DOHH2 (cell line): ENCODE results near the gene TSNAX.

Experiments used
- H3F3A ChIP-seq: fragments of 200-600 bp; sonication (generic), shearing (Covaris generic); 2 replicates; pipeline ENCODE4 v1.6.0; 2016; ENCODE audit warnings: antibody characterized with exemption, mild to moderate bottlenecking; ENCODE audit not compliant: control insufficient read depth, insufficient read depth
- H3K27ac ChIP-seq: fragments of 200-600 bp; sonication (generic); 2 replicates; pipeline ENCODE4 v1.5.1; 2014; ENCODE audit warnings: low read depth, mild to moderate bottlenecking, low read length, moderate library complexity
- H3K27me3 ChIP-seq: fragments of 200-600 bp; sonication (generic); 2 replicates; pipeline ENCODE4 v1.6.1; 2014; ENCODE audit warnings: mild to moderate bottlenecking, low read length, mixed read lengths; ENCODE audit not compliant: control insufficient read depth
- H3K36me3 ChIP-seq: fragments of 200-600 bp; sonication (generic); 2 replicates; pipeline ENCODE4 v1.6.1; 2014; ENCODE audit warnings: mild to moderate bottlenecking, low read length, moderate library complexity, mixed read lengths; ENCODE audit not compliant: control insufficient read depth
- H3K4me1 ChIP-seq: fragments of 200-600 bp; sonication (generic); 2 replicates; pipeline ENCODE4 v1.6.1; 2014; ENCODE audit warnings: mild to moderate bottlenecking, low read length, mixed read lengths; ENCODE audit not compliant: control insufficient read depth
- H3K4me2 ChIP-seq: fragments of 200-600 bp; sonication (generic); 2 replicates; pipeline ENCODE4 v1.6.0; 2014; ENCODE audit warnings: mild to moderate bottlenecking, low read length, moderate library complexity
- H3K4me3 ChIP-seq: fragments of 200-600 bp; sonication (generic); 2 replicates; pipeline ENCODE4 v1.5.1; 2014; ENCODE audit warnings: mild to moderate bottlenecking, low read length, mixed read lengths
- H3K79me2 ChIP-seq: fragments of 200-600 bp; sonication (generic); 2 replicates; pipeline ENCODE4 v1.6.1; 2014; ENCODE audit warnings: mild to moderate bottlenecking, low read length, mixed read lengths; ENCODE audit not compliant: control insufficient read depth
- H3K9me2 ChIP-seq: fragments of 200-600 bp; sonication (generic); replicated peaks from 2 replicates; pipeline ENCODE4 v1.6.1; 2014; ENCODE audit warnings: mild to moderate bottlenecking, low read length, mixed read lengths; ENCODE audit not compliant: control insufficient read depth
- H3K9me3 ChIP-seq: fragments of 200-600 bp; sonication (generic); 2 replicates; pipeline ENCODE4 v1.6.1; 2014; ENCODE audit warnings: antibody characterized with exemption, low read length, mixed read lengths; ENCODE audit not compliant: control insufficient read depth, insufficient read depth
- H4K20me1 ChIP-seq: fragments of 200-600 bp; sonication (generic); 2 replicates; pipeline ENCODE4 v1.6.0; 2014; ENCODE audit warnings: low read depth, mild to moderate bottlenecking, antibody characterized with exemption, low read length, moderate library complexity; ENCODE audit not compliant: control insufficient read depth, insufficient read depth
- EZH2phosphoT487 ChIP-seq: fragments of 200-600 bp; sonication (generic); IDR thresholded peaks from 2 replicates; pipeline ENCODE4 v1.6.1; 2017; ENCODE audit warnings: borderline replicate concordance, mild to moderate bottlenecking, antibody characterized with exemption, low read length, moderate library complexity, mixed read lengths
- TF ChIP-seq, protein P1 (sequence below): fragments of 200-600 bp; sonication (generic); IDR thresholded peaks from one replicate; pipeline ENCODE4 v1.5.1; 2014; ENCODE audit warnings: antibody characterized with exemption, mild to moderate bottlenecking, low read depth, low read length; ENCODE audit not compliant: poor library complexity, severe bottlenecking

TSNAX gene

DNA sequence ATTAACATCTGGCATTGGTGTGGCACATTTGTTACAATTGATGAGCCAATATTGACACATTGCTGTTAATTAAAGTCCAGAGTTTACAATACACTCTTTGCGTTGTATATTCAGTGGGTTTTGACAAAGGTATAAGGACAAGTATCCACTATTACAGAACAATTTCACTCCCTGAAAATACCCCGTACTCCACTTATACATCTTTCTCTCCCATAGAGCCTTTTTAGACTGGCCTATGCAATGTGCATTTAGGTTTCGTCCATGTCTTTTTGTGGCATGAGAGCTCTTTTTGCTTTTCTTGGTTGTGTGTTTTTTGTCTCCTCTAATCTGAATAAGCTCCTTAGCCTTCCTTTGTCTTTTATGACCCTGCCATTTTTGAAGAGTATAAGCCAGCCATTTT, 40.6 kb upstream of the TSNAX start:
- no peaks in the 10 kb centered on the region for H3K4me1 ChIP-seq
- no peaks in the 10 kb centered on the region for H3K79me2 ChIP-seq
- no peak overlapping the region for H3K4me2 ChIP-seq
- no peaks in the 10 kb centered on the region for H3K27me3 ChIP-seq
- no peaks in the 10 kb centered on the region for H3K9me3 ChIP-seq
- no peak overlapping the region for H3K27ac ChIP-seq
- no peaks in the 10 kb centered on the region for H3K36me3 ChIP-seq
- no peak overlapping the region for H3K4me3 ChIP-seq
- H4K20me1 ChIP-seq, result no peaks in the 10 kb centered on the region
- no peaks in the 10 kb centered on the region for H3F3A ChIP-seq
- H3K9me2 ChIP-seq, result no peaks in the 10 kb centered on the region
- TF ChIP-seq, protein P1, sequence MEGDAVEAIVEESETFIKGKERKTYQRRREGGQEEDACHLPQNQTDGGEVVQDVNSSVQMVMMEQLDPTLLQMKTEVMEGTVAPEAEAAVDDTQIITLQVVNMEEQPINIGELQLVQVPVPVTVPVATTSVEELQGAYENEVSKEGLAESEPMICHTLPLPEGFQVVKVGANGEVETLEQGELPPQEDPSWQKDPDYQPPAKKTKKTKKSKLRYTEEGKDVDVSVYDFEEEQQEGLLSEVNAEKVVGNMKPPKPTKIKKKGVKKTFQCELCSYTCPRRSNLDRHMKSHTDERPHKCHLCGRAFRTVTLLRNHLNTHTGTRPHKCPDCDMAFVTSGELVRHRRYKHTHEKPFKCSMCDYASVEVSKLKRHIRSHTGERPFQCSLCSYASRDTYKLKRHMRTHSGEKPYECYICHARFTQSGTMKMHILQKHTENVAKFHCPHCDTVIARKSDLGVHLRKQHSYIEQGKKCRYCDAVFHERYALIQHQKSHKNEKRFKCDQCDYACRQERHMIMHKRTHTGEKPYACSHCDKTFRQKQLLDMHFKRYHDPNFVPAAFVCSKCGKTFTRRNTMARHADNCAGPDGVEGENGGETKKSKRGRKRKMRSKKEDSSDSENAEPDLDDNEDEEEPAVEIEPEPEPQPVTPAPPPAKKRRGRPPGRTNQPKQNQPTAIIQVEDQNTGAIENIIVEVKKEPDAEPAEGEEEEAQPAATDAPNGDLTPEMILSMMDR, result no peak
- TF ChIP-seq EZH2phosphoT487, result no peak

DNA sequence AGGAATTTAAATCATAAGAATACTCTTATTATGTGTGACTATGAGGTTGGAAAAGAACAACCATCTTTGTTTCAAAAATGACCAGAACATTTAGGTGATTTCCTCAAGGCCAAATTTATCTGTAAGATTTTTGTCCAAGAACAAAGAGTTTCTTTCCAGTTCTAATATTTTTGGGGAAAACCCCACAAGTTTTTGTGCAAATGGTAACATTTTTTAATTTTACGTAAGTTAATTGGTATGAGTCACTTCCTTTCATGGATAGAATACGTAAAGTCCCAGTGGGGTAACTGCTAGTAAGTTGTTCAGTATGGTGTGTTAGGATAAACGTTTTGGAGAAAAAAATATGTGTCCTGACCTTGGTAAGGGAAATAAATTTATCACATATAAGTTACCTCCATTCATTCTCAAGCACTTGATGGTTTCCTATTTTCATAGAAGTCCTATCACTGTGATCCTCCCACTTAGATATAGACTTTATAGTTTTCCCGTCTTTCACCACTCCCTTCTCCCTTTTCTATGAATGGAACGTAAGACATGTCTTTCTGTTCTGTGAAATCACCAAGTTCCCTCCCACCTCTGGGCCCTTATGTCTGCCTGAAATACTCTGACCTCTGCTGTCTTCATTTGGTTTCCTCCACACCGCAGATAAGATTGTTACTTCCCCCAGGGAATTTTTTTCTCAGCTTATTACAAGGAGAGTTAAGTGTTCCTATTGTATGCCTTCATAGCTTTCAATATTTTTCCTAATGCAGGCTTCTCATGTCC, 34.9 kb upstream of the TSNAX start:
- Histone ChIP-seq H3F3A (no peaks in the 10 kb centered on the region), H3K9me2 (no peaks in the 10 kb centered on the region), H3K27ac (no peak overlapping the region)

DNA sequence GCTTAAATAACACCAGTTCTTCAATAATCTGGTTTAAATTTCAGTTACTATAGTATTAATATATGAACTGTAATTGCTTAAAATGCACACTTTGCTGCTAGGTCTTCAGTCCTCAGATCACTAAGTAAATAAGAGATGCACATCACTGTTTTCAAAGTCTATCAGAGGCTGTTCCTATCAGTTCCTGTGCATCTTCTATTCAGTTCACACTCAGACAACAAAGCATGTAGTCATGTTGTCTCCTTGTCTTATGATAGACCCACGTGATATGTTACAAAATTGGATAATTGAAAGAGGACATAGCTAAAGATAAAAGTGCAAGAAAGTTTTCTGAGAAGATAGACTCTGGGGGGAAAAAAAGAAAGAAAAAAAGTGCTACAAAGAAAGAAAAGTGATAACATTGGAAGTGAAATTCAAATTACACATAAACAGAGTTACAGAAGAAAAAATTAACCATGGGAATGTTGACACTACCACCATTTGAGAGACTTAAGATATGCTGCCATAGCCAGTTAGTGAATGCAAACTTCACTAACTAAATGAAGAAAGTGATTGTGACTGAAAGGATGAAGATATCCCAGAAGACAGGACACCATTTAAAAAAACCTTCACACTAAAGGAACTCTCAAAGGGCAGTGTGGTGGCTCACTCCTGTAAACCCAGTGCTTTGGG, 33.9 kb upstream of the TSNAX start:
- H3K27me3 ChIP-seq, result peaks cover 4% of the 10 kb centered on the region; the same call in 1 of the 2 replicates
- H3K9me2 ChIP-seq, result no peaks in the 10 kb centered on the region
- no peak overlapping the region for H3K4me2 ChIP-seq
- peaks cover 18% of the 10 kb centered on the region for H3K9me3 ChIP-seq
- H3K4me3 ChIP-seq, result no peak overlapping the region
- TF ChIP-seq EZH2phosphoT487, result no peak
- TF ChIP-seq, protein P1, result no peak
- no peaks in the 10 kb centered on the region for H3K79me2 ChIP-seq
- no peaks in the 10 kb centered on the region for H4K20me1 ChIP-seq
- no peak overlapping the region for H3K27ac ChIP-seq
- H3K4me1 ChIP-seq, result no peaks in the 10 kb centered on the region
- H3F3A ChIP-seq, result no peaks in the 10 kb centered on the region
- no peaks in the 10 kb centered on the region for H3K36me3 ChIP-seq

More for the DNA sequence above, 34.9 kb upstream of the TSNAX start:
- H3K4me2 ChIP-seq, result no peak overlapping the region
- H4K20me1 ChIP-seq, result no peaks in the 10 kb centered on the region
- H3K4me3 ChIP-seq, result no peak overlapping the region
- H3K9me3 ChIP-seq, result peaks cover 9% of the 10 kb centered on the region; the same call in 1 of the 2 replicates
- TF ChIP-seq, protein P1, result no peak
- TF ChIP-seq EZH2phosphoT487, result no peak
- no peaks in the 10 kb centered on the region for H3K4me1 ChIP-seq
- H3K79me2 ChIP-seq, result no peaks in the 10 kb centered on the region
- no peaks in the 10 kb centered on the region for H3K36me3 ChIP-seq
- peaks cover 4% of the 10 kb centered on the region; the same call in 1 of the 2 replicates for H3K27me3 ChIP-seq
